HepG2 (cell line): ENCODE measurements around the gene NDUFB10. TPM values are rescaled to one million over a fixed set of nuclear protein-coding genes. Genes with fewer than 3 reads are reported as not detected.

Experiments
- ATAD3A ChIP-seq: sonication (generic); formaldehyde crosslinking; IDR thresholded peaks from 2 replicates; pipeline ENCODE4 v1.4.0; 2020; ENCODE audit warnings: missing genetic modification reagents
- CSRNP2 ChIP-seq: sonication (generic); formaldehyde crosslinking; conservative IDR thresholded peaks from 2 replicates; pipeline ENCODE4 v1.8.0; 2022; ENCODE audit warnings: low read depth, missing genetic modification reagents
- DRAP1 ChIP-seq: IDR thresholded peaks from 2 replicates; pipeline ENCODE4 v1.6.1; 2016; ENCODE audit warnings: missing genetic modification reagents, missing compliant biosample characterization
- ETS1 ChIP-seq: sonication (generic); formaldehyde crosslinking; IDR thresholded peaks from 2 replicates; pipeline ENCODE4 v1.4.0; 2020; ENCODE audit warnings: missing genetic modification reagents
- FOXP4 ChIP-seq: sonication (generic); formaldehyde crosslinking; IDR thresholded peaks from 2 replicates; pipeline ENCODE4 v1.4.0; 2020; ENCODE audit warnings: missing genetic modification reagents
- GFI1 ChIP-seq: sonication (generic); formaldehyde crosslinking; IDR thresholded peaks from 2 replicates; pipeline ENCODE4 v1.5.0; 2020; ENCODE audit warnings: missing genetic modification reagents, mild to moderate bottlenecking, borderline replicate concordance
- KAT2B ChIP-seq: fragments of 150-350 bp; IDR thresholded peaks from 2 replicates; pipeline ENCODE4 v1.6.1; 2014; ENCODE audit warnings: low read depth, low read length, borderline replicate concordance
- NFYC ChIP-seq: IDR thresholded peaks from 2 replicates; pipeline ENCODE4 v1.6.1; 2016; ENCODE audit warnings: missing genetic modification reagents, missing compliant biosample characterization
- RFXAP ChIP-seq: sonication (generic); formaldehyde crosslinking; IDR thresholded peaks from 2 replicates; pipeline ENCODE4 v1.4.0; 2020; ENCODE audit warnings: missing genetic modification reagents, borderline replicate concordance
- SOX13 ChIP-seq, 3 experiments: fragments of 450-650 bp in 1 of 3; sonication (generic) in 1 of 3; formaldehyde crosslinking in 1 of 3; IDR thresholded peaks in 2 of 3; conservative IDR thresholded peaks in 1 of 3; 2 replicates each; pipeline versions ENCODE4 v1.5.0 to v1.6.1; 2016 to 2020; ENCODE audit warnings: antibody characterized with exemption in 1 of 3, mild to moderate bottlenecking in 1 of 3, missing compliant biosample characterization in 1 of 3, missing genetic modification reagents in 1 of 3, moderate library complexity in 1 of 3
- TEAD2 ChIP-seq: sonication (generic); formaldehyde crosslinking; IDR thresholded peaks from 2 replicates; pipeline ENCODE4 v1.9.0; 2021; ENCODE audit warnings: missing genetic modification reagents
- ZC3H4 ChIP-seq: sonication (generic); formaldehyde crosslinking; IDR thresholded peaks from 2 replicates; pipeline ENCODE4 v1.4.0; 2020; ENCODE audit warnings: missing genetic modification reagents, borderline replicate concordance
- ZNF230 ChIP-seq: sonication (generic); formaldehyde crosslinking; IDR thresholded peaks from 2 replicates; pipeline ENCODE4 v1.4.0; 2020; ENCODE audit warnings: mild to moderate bottlenecking, missing genetic modification reagents
- ZNF746 ChIP-seq: sonication (generic); formaldehyde crosslinking; IDR thresholded peaks from 2 replicates; pipeline ENCODE4 v1.8.0; 2022; ENCODE audit warnings: mild to moderate bottlenecking, missing genetic modification reagents
- polyA plus RNA-seq, 8 experiments: library from polyadenylated mRNA; depleted of rRNA in 3 of 8; stranded (reverse) in 7 of 8; unstranded in 1 of 8; fragments of >200 nt; fragmentation: Illumina TruSeq in 4 of 8; extraction: Trizol in 4 of 8; gene quantifications; 2 replicates each; pipeline versions ENCODE4 v1.2.1 to v1.2.3, GENCODE V29; 2011 to 2016; ENCODE audit warnings: low read depth in 4 of 8, missing spikeins in 1 of 8, mixed read lengths in 1 of 8; ENCODE audit not compliant: insufficient read depth in 1 of 8
- total RNA-seq, 5 experiments: library from RNA; depleted of rRNA; stranded (reverse); fragments of >200 nt; fragmentation: Illumina TruSeq; extraction: Trizol; gene quantifications; 2 replicates each; pipeline ENCODE4 v1.2.3, GENCODE V29; 2016; ENCODE audit warnings: low read depth in 1 of 5
- TF ChIP-seq, protein P1 (sequence below), 2 experiments: sonication (generic) in 1 of 2; formaldehyde crosslinking in 1 of 2; IDR thresholded peaks; 2 replicates each; pipeline versions ENCODE4 v1.4.0 to v1.6.1; 2018 to 2020; ENCODE audit warnings: missing genetic modification reagents in 2 of 2, borderline replicate concordance in 1 of 2, low read depth in 1 of 2, mild to moderate bottlenecking in 1 of 2, missing biosample characterization in 1 of 2
- TF ChIP-seq, protein P2 (sequence below): IDR thresholded peaks from 2 replicates; pipeline ENCODE4 v1.6.1; 2012; ENCODE audit warnings: inconsistent platforms
- TF ChIP-seq, protein P3 (sequence below): IDR thresholded peaks from 2 replicates; pipeline ENCODE4 v1.6.1; 2016; ENCODE audit warnings: low read depth, control low read depth

NDUFB10 gene
- total and polyA plus RNA-seq, 2 of the 13 experiments (the other 11 are each of a cell fraction or from before 2014, with no cell fraction given) = 68.6 to 157 TPM

GRCh38 chr16:1971796-1972489 lies 12.6 kb downstream of the NDUFB10 start, which contains the start of gene TBL3 (continued):
- TF ChIP-seq, protein P1, sequence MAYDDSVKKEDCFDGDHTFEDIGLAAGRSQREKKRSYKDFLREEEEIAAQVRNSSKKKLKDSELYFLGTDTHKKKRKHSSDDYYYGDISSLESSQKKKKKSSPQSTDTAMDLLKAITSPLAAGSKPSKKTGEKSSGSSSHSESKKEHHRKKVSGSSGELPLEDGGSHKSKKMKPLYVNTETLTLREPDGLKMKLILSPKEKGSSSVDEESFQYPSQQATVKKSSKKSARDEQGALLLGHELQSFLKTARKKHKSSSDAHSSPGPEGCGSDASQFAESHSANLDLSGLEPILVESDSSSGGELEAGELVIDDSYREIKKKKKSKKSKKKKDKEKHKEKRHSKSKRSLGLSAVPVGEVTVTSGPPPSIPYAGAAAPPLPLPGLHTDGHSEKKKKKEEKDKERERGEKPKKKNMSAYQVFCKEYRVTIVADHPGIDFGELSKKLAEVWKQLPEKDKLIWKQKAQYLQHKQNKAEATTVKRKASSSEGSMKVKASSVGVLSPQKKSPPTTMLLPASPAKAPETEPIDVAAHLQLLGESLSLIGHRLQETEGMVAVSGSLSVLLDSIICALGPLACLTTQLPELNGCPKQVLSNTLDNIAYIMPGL (CRISPR knock-in tag; IDR thresholded peaks at IDR 0.05; ENCODE audit: borderline replicate concordance in 1 of 2, low read depth in 1 of 2) = peak; percentile 94 to 95
- TF ChIP-seq DRAP1 (peak; percentile 75), ZC3H4 (CRISPR knock-in tag) (no peak), SOX13 (IDR thresholded peaks at IDR 0.05) (peak; percentile 23; the same call in 1 of the 2 replicates), SOX13 (CRISPR knock-in tag; conservative IDR thresholded peaks at IDR 0.05 in 1 of 2, IDR thresholded peaks at IDR 0.05 in 1 of 2) (peak in 1 of 2 experiments; percentile 52; a peak in 1 of 4 replicates), KAT2B (no peak), TEAD2 (no peak), NFYC (CRISPR knock-in tag) (peak; percentile 82), CSRNP2 (CRISPR knock-in tag) (peak; percentile 62; the same call in 1 of the 2 replicates), RFXAP (CRISPR knock-in tag) (no peak; the same call in 1 of the 2 replicates), ZNF230 (CRISPR knock-in tag) (peak; percentile 75; the same call in 1 of the 2 replicates), ATAD3A (CRISPR knock-in tag) (no peak), ZNF746 (CRISPR knock-in tag) (peak; percentile 67), GFI1 (CRISPR knock-in tag) (peak; percentile 64; the same call in 1 of the 2 replicates), FOXP4 (CRISPR knock-in tag) (peak; percentile 71), ETS1 (CRISPR knock-in tag) (0 out of 2 replicates have a peak, but pooled peaks have one; percentile 8)
- TF ChIP-seq, protein P2, sequence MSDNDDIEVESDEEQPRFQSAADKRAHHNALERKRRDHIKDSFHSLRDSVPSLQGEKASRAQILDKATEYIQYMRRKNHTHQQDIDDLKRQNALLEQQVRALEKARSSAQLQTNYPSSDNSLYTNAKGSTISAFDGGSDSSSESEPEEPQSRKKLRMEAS = peak; percentile 87
- TF ChIP-seq, protein P3, sequence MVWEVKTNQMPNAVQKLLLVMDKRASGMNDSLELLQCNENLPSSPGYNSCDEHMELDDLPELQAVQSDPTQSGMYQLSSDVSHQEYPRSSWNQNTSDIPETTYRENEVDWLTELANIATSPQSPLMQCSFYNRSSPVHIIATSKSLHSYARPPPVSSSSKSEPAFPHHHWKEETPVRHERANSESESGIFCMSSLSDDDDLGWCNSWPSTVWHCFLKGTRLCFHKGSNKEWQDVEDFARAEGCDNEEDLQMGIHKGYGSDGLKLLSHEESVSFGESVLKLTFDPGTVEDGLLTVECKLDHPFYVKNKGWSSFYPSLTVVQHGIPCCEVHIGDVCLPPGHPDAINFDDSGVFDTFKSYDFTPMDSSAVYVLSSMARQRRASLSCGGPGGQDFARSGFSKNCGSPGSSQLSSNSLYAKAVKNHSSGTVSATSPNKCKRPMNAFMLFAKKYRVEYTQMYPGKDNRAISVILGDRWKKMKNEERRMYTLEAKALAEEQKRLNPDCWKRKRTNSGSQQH = peak; percentile 94
